Measurements from ENCODE around the gene MPP7. TPM values are rescaled to one million over a fixed set of nuclear protein-coding genes. Genes with fewer than 3 reads are reported as not detected.
"Not testable (repeated sequence)": the region's sequence is repeated elsewhere in the genome, so short reads cannot be mapped to it uniquely, and the experiment has no call there.

The MPP7 gene
- total and polyA plus RNA-seq, 2 donors = 14.2 to 31.2 TPM

DNA sequence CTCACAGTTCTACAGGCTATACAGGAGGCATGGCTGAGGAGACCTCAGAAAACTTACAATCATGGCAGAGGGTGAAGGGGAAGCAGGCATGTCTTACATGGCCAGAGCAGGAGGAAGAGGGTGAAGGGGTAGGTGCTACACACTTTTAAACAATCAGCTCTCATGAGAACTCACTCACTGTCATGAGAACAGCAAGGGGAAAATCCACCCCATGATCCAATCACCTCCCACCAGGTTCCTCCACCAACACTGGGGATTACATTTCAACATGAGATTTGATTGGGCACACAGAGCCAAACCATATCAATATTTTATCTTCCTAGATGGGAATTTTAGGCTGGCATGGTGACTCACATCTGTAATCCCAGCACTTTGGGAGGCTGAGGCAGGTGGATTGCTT is 16.2 kb upstream of the MPP7 start:
- DNase-seq (ENCODE audit: extremely low spot score); H3K4me1 ChIP-seq (ENCODE audit: insufficient read depth); H3K4me3 ChIP-seq (ENCODE audit: low read depth, low read length); H3K36me3 ChIP-seq (ENCODE audit: insufficient read depth); H3K27ac ChIP-seq (ENCODE audit: low read depth): not testable (repeated sequence)

DNA sequence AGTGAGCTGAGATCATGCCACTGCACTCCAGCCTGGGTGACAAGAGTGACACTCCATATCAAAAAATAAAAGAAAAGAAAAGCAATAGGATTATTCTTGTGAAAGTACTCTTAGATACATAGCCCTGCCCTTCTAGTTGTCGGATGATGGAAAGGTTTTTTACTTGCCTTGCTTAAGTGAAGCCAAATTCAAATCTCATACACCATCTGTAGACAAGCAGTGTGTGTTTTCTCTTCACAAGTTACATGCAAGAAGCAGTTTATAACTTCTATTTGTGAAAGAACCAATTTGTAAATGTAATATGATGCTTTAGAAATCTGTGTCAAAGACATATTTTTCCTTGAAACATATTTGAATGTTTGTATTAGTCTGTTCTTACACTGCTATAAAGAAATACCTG is 15.8 kb upstream of the MPP7 start:
- 84% methylated on average over 1 of the region's 1 CpG for whole genome bisulfite sequencing
- H3K36me3 ChIP-seq (ENCODE audit: insufficient read depth) = no peaks in the 10 kb centered on the region

DNA sequence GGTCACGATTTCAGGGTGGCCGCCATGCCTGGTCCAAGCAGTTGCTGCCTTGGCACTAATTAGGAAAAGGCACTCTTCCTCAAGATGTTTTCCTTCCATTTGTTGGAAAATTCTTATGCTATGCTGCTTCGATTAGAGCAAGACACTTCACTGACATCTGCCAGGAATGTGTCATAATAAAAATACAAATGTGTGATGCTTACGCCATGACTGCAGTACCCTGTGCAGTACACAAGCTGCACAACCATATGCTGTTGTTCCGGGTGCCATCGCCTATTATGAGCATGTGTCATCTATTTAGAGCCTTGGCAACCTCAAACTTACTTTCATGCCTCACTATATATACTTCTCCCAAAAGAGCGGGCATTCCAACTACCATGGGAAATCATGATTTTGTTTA is 14.9 kb upstream of the MPP7 start:
- no peaks in the 10 kb centered on the region for H3K36me3 ChIP-seq (ENCODE audit: insufficient read depth)
- no peak overlapping the region for H3K4me3 ChIP-seq (ENCODE audit: low read depth, low read length)
- DNase-seq (ENCODE audit: extremely low spot score) = no peak
- no peak overlapping the region for H3K27ac ChIP-seq (ENCODE audit: low read depth)
- no peaks in the 10 kb centered on the region for H3K4me1 ChIP-seq (ENCODE audit: insufficient read depth)
- 81% methylated on average over 7 of the region's 7 CpGs for WGBS

More for the DNA sequence above, 15.8 kb upstream of the MPP7 start:
- Histone ChIP-seq H3K4me1 (ENCODE audit: insufficient read depth) (no peaks in the 10 kb centered on the region), H3K4me3 (ENCODE audit: low read depth, low read length) (no peak overlapping the region), H3K27ac (ENCODE audit: low read depth) (no peak overlapping the region)
- no peak for DNase-seq (ENCODE audit: extremely low spot score)

DNA sequence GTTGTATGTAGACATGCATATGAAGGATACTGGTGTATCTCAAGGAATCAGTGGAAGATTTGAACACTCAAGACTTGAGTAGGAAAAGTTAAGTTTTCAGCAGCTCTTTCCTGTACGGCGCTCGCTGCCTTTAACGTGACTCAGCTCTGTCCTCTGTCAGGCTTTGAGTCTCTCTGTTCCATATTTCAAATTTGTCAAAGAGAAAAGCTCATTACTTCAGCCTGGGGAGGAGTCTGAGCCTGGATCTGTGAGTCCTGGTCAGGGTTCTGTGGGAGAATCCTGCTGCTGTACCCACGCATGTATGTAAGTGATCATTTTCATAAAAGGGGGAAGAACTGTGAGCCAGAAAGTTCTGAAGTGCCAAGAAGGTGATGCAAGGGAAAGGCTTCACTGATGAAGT is 13.8 kb upstream of the MPP7 start:
- Histone ChIP-seq H3K36me3 (ENCODE audit: insufficient read depth) (no peaks in the 10 kb centered on the region), H3K4me3 (ENCODE audit: low read depth, low read length) (no peak overlapping the region), H3K27ac (ENCODE audit: low read depth) (no peak overlapping the region), H3K4me1 (ENCODE audit: insufficient read depth) (no peaks in the 10 kb centered on the region)
- WGBS = 80% methylated on average over 5 of the region's 5 CpGs
- DNase-seq (ENCODE audit: extremely low spot score) = no peak

DNA sequence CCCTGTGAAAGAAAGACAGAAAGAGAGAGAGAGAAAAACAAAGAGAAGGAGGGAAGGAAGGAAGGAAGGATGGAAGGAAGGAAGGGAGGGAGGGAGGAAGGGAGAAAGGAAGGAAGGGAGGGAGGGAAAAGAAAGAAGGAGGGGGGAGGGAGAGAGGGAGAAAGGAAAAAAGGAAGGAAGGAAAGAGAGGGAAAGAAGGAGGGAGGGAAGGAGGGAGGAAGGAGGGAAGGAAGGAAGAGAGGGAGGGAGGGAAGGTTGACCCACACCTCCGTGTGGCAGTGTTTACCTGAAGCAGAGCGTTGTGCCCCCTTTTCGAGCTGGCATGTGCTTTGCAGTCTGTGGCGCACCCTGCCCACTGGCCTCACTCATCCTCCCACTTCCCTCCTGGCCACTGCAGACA is 12.3 kb upstream of the MPP7 start:
- no peak for DNase-seq (ENCODE audit: extremely low spot score)
- Histone ChIP-seq H3K36me3 (ENCODE audit: insufficient read depth) (no peaks in the 10 kb centered on the region), H3K27ac (ENCODE audit: low read depth) (no peak overlapping the region), H3K4me1 (ENCODE audit: insufficient read depth) (no peaks in the 10 kb centered on the region), H3K4me3 (ENCODE audit: low read depth, low read length) (no peak overlapping the region)
- WGBS = 69% methylated on average over 4 of the region's 4 CpGs

DNA sequence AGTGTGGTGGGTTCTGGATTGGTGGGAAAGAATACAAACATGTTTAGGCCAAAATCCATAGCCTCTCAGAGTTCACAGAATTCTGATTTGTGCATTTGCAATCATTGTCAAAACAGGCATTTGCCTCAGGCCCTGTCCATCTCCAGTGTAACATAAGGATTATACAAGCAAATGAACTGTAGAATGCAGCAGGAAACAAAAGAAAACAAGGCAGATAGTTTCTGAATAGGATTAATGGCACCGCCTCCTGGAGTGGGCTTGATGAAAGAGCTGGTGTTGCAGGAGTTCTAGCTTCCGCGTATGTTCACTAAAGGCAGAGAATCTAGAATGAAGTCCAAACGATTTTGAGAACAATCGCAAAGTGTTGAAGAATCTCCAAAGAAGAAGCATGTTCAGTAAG is 11.3 kb upstream of the MPP7 start:
- Histone ChIP-seq H3K27ac (ENCODE audit: low read depth) (no peak overlapping the region), H3K4me1 (ENCODE audit: insufficient read depth) (no peaks in the 10 kb centered on the region), H3K4me3 (ENCODE audit: low read depth, low read length) (no peak overlapping the region), H3K36me3 (ENCODE audit: insufficient read depth) (no peaks in the 10 kb centered on the region)
- WGBS = 89% methylated on average over 5 of the region's 5 CpGs
- no peak for DNase-seq (ENCODE audit: extremely low spot score)

DNA sequence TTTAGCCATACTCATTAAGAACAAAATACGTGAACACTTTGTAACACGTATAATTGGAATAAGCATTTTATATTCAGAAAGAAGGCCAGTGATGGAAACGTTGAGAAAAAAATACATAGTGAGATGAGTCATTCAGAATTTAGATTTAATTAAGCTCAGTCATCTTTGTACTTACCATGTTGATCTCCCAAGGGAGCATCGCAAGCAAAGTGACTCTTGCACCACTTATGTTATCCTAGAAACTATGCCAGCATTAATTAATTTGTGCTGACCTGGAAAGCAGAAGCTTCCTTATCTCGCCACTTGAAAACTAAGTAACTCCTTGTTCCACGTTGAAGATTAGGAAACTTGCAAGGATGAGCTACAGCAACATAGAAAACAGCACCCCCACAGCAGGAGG is 9.7 kb upstream of the MPP7 start:
- Histone ChIP-seq H3K4me3 (ENCODE audit: low read depth, low read length) (no peak overlapping the region), H3K27ac (ENCODE audit: low read depth) (no peak overlapping the region), H3K4me1 (ENCODE audit: insufficient read depth) (no peaks in the 10 kb centered on the region), H3K36me3 (ENCODE audit: insufficient read depth) (no peaks in the 10 kb centered on the region)
- WGBS = 79% methylated on average over 6 of the region's 6 CpGs
- no peak for DNase-seq (ENCODE audit: extremely low spot score)

DNA sequence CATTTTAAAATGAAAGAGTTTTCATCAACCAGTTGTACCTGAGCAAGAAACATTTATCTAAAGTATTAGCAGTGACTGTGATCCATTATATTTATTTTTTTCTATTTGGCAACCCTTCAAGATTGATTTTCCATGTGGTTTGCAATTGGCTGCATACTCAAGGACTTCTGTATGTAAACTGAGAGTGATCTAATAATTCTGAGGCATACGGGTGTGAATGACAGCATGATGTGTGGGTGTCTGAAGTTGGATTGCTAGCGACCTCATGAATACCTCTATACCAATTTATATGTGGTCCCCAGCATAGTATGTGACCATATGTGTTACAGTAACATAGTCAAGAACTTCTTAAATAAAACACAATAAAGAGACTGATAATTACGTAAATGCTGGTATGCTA is 8.2 kb upstream of the MPP7 start:
- 72% methylated on average over 3 of the region's 3 CpGs for WGBS
- no peak for DNase-seq (ENCODE audit: extremely low spot score)
- Histone ChIP-seq H3K4me3 (ENCODE audit: low read depth, low read length) (no peak overlapping the region), H3K36me3 (ENCODE audit: insufficient read depth) (no peaks in the 10 kb centered on the region), H3K27ac (ENCODE audit: low read depth) (no peak overlapping the region), H3K4me1 (ENCODE audit: insufficient read depth) (no peaks in the 10 kb centered on the region)

DNA sequence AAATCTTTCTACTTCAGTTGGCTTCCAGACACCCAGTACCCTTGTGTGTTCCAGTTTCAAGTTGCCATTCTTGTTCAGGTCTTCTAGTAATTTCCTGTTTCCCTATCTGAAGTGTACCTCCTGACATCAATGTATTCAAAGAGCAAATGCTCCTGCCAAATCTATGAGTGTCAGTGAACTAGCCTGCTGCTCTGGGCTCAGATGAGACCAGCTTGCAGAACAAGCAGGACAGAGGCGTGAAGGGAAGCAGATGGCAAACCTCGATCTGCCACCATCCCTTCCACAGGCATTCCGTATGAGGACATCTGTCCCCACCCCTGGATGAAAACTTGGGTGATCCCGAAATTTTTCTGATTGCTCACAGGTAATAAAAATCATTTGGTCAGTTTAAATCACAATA is 4.4 kb upstream of the MPP7 start:
- Histone ChIP-seq H3K27ac (ENCODE audit: low read depth) (no peak overlapping the region), H3K4me3 (ENCODE audit: low read depth, low read length) (no peak overlapping the region), H3K36me3 (ENCODE audit: insufficient read depth) (no peaks in the 10 kb centered on the region), H3K4me1 (ENCODE audit: insufficient read depth) (no peaks in the 10 kb centered on the region)
- WGBS = 71% methylated on average over 4 of the region's 4 CpGs
- DNase-seq (ENCODE audit: extremely low spot score) = no peak

DNA sequence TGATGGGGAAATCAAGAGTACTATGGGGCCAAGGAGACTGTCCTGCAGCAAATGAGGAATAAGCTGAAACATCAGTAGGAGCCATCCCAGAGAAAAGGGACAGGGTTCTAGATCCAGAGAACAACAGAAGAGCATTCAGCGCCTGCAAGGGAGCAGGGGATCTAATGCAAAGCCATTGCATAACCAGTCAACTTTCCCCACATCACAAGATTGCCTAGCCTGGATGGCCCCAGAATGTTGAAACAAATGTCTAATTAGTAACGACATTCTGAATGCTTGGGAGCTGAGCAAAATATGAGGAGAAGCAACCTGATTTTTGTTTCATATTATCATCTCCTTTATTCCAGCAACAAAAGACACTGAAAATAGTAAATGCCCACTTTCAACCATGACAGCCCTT is 2.7 kb upstream of the MPP7 start:
- H3K27ac ChIP-seq (ENCODE audit: low read depth) = no peak overlapping the region
- DNase-seq (ENCODE audit: extremely low spot score) = no peak
- 91% methylated on average over 2 of the region's 2 CpGs for WGBS
- no peaks in the 10 kb centered on the region for H3K36me3 ChIP-seq (ENCODE audit: insufficient read depth)
- no peak overlapping the region for H3K4me3 ChIP-seq (ENCODE audit: low read depth, low read length)
- no peaks in the 10 kb centered on the region for H3K4me1 ChIP-seq (ENCODE audit: insufficient read depth)

DNA sequence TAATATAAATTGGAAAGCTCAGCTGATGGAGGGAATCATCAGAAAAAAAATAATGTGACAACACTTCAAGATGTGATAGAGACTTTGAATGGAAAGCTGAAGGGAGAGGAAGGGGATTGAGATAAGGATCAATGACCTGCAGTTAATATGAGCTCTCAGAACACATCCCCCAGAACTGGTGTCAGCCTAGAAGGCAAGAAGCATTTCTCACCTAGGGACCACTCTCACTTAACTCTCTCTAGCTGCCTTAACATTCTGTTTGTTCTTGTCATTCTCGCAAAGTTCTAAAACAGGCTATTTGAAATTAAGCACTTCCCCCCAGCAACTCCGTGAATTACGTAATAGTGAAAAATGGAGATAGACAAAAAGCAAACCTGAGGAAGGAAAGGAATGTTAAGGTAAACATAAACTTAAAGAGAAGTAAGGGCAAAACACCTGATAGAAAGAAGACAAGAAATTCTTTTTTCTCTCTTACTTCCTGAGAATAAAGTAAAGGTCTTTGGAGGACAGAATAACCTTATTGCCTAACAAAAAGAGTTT is 1.2 kb upstream of the MPP7 start:
- no peak overlapping the region for H3K4me3 ChIP-seq (ENCODE audit: low read depth, low read length)
- no peak overlapping the region for H3K27ac ChIP-seq (ENCODE audit: low read depth)
- no peaks in the 10 kb centered on the region for H3K36me3 ChIP-seq (ENCODE audit: insufficient read depth)
- no peak for DNase-seq (ENCODE audit: extremely low spot score)
- 39% methylated on average over 3 of the region's 3 CpGs for WGBS
- H3K4me1 ChIP-seq (ENCODE audit: insufficient read depth) = no peaks in the 10 kb centered on the region

DNA sequence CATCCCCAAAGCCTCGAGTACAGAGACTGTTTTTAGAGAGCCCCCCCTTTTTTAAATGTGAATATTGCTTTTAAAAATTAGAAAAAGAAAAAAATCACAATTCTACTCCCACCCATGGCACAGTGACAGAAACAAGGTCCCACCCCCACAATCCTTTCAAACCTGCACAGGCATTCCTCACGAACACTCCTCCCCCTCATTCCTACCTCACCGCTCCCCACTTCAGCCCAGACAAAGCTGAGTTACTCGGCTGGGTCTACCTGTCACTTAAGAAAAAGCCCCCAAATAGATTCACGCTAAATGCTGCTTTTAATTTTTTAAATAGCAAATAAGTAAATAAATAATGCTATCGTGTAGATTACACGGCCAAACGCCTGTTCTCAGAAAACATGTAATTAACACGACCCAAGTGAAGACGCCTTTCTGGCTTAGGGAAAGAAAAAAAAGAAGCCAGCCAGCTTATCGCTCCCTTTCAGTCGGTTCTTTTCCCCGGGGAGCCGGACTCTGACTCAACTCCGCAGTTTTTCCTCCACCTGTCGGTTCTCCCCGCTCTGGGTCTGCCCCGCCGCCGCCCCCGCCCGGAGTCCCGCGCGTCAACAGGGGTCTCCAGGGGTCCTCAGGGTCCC is 739 bp downstream of the MPP7 start:
- H3K27ac ChIP-seq (ENCODE audit: low read depth) = peak overlapping the region; percentile 95
- no peak for DNase-seq (ENCODE audit: extremely low spot score)
- H3K4me3 ChIP-seq (ENCODE audit: low read depth, low read length) = peak overlapping the region; percentile 81
- no peaks in the 10 kb centered on the region for H3K36me3 ChIP-seq (ENCODE audit: insufficient read depth)
- H3K4me1 ChIP-seq (ENCODE audit: insufficient read depth) = no peaks in the 10 kb centered on the region
- 3% methylated on average over 25 of the region's 25 CpGs for WGBS

DNA sequence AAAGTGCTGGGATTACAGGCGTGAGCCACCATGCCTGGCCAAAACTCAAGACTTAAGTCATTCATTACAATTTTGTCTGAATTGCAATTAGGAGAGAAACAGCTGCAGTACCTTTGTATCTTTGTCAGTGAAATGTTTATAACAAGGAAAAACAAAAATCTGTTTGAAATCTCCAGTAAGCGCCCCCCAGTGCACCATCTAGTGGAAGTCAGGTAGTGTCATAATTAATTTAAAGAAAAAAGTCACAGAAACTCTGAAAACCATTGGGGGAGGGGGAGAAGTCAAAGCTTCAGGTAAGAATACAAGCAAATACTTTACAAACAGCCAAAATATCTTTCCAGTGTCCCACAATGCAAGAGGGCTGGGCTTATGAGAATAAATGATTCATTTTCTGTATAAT is 2.8 kb downstream of the MPP7 start:
- no peaks in the 10 kb centered on the region for H3K36me3 ChIP-seq (ENCODE audit: insufficient read depth)
- 77% methylated on average over 2 of the region's 2 CpGs for WGBS
- no peak for DNase-seq (ENCODE audit: extremely low spot score)
- H3K27ac ChIP-seq (ENCODE audit: low read depth) = no peak overlapping the region
- H3K4me1 ChIP-seq (ENCODE audit: insufficient read depth) = no peaks in the 10 kb centered on the region
- H3K4me3 ChIP-seq (ENCODE audit: low read depth, low read length) = no peak overlapping the region

DNA sequence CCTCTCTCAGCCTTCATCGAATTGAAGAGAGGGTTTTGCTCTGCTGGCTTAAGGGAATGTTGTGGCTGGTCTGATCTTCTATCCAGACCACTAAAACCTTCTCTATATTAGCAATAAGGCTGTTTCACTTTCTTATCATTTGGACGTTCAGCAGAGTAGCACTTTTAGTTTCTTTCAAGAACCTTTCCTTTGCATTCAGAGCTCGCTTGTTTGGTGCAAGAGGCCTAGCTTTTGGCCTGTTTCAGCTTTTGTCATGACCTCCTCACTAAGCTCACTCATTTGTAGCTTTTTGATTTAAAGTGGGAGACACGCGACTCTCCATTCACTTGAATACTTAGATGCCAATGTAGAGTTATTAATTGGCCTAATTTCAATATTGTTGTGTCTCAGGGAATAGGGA is 3.9 kb downstream of the MPP7 start:
- Histone ChIP-seq H3K36me3 (ENCODE audit: insufficient read depth) (no peaks in the 10 kb centered on the region), H3K27ac (ENCODE audit: low read depth) (no peak overlapping the region), H3K4me3 (ENCODE audit: low read depth, low read length) (no peak overlapping the region), H3K4me1 (ENCODE audit: insufficient read depth) (no peaks in the 10 kb centered on the region)
- DNase-seq (ENCODE audit: extremely low spot score) = no peak
- 78% methylated on average over 5 of the region's 5 CpGs for WGBS

DNA sequence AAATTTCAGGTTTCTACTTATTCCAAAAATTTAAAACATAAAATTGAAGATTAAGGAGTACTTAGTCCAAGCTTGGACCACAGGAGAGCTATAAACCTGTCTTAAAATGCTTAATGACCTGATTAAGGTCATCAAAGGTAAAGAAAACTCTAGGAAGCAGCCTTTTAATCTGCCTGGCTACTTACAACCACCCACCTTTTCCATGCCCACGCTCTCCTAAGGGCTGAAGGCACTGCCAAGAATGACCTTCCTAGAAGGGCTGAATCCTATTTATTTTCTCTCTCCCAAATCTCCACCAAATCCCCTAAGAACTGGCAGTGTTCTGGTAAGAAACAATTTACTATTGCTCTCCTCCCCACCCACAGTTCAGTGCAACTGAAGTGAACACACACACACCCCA is 6.8 kb downstream of the MPP7 start:
- DNase-seq (ENCODE audit: extremely low spot score) = no peak
- no peak overlapping the region for H3K4me3 ChIP-seq (ENCODE audit: low read depth, low read length)
- WGBS = 22% methylated on average over 1 of the region's 1 CpG
- H3K4me1 ChIP-seq (ENCODE audit: insufficient read depth) = no peaks in the 10 kb centered on the region
- no peaks in the 10 kb centered on the region for H3K36me3 ChIP-seq (ENCODE audit: insufficient read depth)
- H3K27ac ChIP-seq (ENCODE audit: low read depth) = no peak overlapping the region
